GM19099 (cell line): ENCODE results near the gene ZNF429.
A peak's percentile ranks its signal among the peaks of the same experiment; 100 is the strongest.

ENCODE experiments used
- POLR2A ChIP-seq: IDR thresholded peaks from 3 replicates; pipeline ENCODE4 v1.6.1; 2011; ENCODE audit warnings: low read depth; ENCODE audit not compliant: insufficient read length; ENCODE audit errors: extremely low read depth

ZNF429 gene

DNA sequence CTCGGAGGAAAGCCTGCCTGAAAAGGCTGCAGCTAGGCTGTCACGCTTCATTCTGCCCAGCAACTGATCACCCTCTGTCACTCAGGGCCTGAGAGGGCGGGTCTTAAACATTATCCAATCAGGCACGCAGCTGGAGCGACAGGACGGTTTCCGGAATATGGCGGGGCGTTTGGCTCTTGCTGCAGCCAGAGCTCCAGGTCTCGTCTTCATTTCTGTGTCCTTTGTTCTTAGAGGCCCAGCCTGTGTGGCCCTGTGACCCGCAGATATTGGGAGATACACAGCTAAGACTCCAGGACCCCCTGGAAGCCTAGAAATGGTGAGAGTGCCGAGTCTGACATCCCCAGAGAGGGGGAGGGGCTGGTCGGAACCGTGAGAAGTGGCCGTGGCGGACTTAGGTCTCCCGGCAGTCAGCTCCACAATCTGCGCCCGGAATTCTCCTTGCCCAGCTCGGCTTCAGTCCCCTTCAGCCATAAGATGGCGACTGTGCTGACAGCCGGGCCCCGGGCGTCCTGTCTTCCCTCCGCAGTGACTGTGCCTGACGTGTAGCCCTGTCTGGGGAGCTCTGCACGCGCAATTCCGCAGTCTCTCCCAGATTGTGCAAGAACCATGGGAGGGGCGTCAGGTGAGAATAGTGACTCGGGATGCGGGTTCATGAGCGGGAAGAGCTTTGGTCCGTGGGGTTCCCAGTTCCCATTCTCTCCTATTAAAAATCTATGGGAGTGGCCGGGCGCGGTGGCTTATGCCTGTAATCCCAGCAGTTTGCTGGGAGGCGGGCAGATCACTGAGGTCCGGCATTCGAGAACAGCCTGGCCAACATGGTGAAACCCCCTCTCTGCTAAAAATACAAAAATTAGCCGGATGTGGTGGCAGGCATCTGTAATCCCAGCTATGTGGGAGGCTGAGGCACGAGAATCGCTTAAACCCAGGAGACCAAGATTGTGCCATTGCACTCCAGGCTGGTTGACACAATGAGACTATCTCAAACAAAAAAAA, at the start of gene ZNF429:
ZNF429 (plus strand) TSS at position 144 of the 993 bp plus-strand sequence; CDS start at position 314, 170 bp downstream.
- TF ChIP-seq POLR2A: peak; percentile 85

DNA sequence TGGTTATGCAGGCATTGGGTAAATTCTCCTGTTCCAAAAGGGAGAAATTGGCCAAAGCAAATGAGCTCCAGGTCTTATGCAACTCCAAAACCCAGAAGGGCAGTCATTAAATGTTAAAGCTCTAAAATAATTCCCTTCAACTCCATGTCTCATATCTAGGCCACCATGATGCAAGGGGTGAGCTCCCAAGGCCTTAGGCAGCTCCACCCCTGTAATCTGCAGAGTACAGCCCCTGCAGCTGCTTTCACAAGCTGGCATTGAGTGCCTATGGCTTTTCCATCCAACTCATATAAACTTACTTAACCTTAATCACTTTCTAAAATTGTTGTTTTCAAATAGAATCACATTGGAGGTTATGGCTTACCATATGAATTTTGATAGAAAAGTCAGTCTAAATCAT, 44.7 kb upstream of the ZNF429 start:
- TF ChIP-seq POLR2A: no peak

DNA sequence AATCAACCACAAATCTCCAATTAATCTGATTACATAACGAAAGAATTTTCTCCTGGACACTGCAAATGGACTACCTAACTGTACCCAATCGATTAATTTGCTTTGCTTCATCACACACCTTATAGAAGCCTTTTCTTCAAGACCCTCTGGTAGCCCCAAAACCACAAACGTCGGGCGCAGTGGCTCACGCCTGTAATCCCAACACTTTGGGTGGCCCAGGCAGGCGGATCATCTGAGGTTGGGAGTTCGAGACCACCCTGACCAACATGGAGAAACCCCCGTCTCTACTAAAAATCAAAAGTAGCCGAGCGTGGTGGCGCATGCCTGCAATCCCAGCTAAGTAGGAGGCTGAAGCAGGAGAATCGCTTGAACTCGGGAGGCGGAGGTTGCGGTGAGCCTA, 42.9 kb upstream of the ZNF429 start:
- TF ChIP-seq POLR2A: no peak

DNA sequence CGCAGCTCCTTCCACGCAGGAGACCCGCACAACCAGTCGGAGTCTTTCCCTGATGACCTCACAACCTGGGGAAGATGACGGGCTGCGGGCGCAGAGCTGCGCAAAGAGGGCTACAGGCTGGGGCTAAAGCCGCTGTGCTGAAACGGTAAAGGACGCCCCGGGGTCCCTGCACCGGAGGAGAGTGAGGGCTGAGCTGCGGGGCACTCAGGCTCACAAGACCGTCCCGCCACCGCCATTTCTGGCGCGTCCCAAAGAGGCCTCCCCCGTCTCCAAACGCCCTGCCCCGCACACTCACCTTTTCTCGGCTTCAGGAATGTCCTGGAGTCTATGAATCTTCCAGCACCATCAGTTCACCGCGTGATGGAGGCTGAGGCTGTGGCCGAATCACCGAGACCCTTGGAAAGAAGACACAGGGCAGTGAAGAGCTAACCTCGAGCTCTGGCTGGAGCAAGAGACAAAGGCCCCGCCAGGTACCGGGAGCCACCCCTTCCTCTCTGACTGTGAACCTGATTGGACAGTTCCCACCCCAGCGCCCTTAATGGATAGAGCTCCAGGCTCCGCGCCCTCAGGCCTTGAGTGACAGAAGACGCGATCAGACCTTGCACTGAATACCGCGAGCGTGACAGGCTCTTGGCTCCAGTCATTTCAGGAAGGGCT, 41.8 kb upstream of the ZNF429 start:
- TF ChIP-seq POLR2A: no peak

DNA sequence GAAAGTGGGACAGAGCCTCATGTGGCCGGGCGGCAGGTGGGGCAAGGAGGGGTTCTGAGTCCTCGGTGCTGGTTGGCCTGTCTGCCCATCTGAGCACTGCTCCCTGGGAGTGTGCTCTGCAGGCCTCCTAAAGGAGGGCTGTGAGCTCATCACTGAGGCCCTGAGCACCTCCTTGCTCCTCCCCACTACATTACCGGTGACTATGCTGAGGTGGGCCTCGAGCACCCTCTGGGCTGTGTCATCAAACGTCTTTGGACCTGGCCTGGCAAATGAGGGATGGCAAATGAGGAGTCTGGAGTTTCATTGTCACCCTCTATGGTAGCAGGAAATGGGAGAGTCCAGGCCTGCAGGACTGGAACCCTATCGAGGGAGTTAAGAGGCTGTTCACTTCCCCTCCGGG, 38.8 kb upstream of the ZNF429 start:
- no peak for TF ChIP-seq POLR2A

DNA sequence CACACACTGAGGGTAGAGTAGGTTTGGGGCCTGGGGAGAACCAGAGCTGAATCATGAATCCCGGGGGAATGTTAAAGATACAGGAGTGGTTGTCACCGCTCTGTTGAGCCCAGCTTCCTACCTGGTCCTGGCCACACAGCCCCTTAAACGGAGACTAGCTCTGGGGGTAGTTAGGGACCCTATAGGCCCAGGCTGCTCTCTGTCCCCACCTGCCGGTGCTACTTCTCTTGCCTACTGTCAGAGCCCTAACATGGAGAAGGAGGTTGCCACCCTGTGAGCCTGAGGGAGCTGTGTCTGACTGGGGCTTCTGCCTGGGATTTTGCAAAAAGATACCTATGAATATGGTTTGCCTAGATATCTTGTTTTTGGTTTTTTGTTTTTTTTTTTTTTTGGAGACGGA, 36.6 kb upstream of the ZNF429 start:
- no peak for TF ChIP-seq POLR2A

DNA sequence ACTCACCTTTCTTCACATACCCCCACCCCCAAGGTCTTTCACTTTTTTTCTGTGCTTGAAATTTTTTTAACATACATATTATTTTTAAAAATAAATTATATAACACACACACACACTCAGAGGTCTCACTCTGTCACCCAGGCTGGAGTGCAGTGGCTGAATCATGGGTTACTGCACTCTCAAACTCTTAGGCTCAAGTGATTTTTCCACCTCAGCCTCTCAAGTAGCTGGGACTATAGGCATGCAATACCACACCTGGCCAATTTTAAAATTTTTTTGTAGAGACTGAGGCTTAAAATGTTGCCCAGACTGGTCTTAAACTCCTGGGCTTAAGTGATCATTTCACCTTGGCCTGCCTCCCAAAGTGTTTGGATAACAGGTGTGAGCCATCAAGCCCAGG, 32.9 kb upstream of the ZNF429 start:
- no peak for TF ChIP-seq POLR2A

DNA sequence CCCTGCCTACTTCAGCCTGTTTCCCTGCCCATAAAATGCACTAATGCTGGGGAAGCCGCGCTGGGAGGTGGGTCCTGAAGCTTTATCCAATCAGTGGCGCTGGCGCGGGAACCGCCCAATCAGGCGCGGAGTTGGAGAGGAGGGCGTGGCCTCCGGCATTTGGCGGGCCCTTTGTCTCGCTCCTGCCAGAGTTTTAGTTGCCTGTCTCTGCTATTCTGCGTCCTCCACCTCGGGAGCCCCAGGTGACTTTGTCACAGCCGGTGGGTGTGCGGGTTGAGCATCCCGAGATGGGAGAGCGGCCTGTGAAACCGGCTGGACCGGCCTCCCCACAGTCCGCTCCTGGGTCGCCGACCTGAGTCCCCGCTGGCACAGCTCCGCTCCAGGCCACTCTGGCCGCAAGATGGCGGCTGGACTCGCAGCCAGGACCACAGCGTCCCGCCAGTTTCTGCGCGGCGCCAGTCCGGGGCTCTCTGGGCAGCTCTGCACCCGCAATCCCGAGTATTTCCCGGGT, 30.7 kb upstream of the ZNF429 start:
- TF ChIP-seq POLR2A: no peak

DNA sequence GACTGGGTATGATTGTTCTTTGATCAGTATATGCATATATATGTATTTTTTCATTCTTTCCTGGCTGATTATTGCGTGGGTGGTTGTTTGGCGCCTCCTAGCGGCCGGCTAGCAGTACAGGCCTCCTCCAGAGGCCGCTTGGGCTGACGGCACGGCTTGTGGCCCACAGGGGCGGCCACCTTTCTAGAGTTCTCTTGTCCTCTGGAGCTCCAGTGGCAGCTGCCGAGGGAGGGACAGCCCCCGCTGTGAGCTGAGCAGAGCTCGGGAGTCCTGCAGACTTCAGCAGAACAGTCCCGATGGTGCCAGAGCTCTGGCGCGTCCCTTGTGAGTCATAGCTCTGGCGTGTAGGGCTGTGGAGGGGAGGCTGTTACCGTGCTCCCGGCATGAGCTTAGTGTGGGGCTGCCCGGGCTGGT, 22.5 kb upstream of the ZNF429 start:
- no peak for TF ChIP-seq POLR2A

DNA sequence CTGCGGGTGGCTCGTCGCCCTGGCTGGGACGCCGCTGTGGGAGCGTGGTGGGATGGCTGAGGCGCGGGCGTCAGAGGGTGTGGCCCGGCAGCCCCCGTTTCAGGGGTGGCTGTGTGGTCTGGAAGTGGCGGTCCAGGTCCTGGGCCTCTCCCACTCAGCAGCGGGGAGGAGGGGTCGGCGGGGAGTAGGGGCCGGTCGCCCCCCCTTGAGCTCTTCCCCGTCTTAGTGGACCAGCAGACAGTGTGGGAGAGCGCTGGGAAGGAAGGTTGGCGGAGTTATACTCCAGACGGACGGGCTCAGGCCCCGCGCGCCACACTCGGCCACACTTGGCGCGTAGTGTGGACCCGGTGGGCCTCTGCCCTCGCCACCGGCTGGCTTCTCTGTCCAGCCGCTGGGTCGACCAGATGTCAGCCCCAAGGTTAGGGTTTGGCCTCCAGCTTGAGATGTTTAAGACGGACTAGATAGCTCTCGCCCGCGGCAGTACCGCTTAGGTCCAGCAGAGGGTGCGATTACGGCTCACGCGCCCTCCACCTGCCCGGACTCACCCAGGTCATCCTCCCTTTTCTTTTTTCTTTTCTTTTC, 21.7 kb upstream of the ZNF429 start:
- no peak for TF ChIP-seq POLR2A

DNA sequence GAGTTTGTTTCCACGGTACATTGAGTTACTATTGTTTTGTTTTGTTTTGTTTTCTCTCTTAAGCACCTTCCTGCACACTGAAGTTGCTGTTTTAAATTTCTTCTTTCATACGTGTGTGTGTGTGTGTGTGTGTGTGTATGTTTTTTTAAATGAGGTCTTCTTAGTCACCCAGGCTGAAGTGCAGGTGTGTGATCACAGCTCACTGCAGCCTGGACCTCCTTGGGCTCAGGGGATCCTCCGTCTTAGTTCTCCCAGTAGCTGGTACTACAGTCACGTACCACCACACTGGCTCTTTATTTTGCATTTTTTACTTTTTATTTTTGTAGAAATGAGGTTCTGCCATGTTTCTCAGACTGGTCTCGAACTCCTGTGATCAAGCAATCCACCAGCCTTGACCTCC, 20.8 kb upstream of the ZNF429 start:
- TF ChIP-seq POLR2A: no peak

DNA sequence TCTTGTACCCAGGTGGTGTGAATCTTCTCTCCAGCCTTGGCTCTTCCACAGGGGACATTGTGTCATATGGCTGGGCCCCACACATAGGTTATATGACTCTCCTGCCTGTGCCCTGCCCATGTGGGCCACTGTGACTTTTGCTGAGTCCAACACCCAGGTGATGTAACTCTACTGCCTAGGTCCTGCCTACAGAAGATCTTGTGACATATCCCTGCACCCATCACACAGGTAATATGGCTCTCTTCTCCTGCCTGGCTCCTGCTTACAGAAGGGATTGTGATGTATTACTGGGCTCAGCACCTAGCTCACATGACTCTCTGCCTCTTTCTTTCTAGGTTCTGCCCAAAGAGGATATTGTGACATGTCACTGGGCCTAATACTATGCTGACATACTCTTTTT, 19.5 kb upstream of the ZNF429 start:
- no peak for TF ChIP-seq POLR2A

DNA sequence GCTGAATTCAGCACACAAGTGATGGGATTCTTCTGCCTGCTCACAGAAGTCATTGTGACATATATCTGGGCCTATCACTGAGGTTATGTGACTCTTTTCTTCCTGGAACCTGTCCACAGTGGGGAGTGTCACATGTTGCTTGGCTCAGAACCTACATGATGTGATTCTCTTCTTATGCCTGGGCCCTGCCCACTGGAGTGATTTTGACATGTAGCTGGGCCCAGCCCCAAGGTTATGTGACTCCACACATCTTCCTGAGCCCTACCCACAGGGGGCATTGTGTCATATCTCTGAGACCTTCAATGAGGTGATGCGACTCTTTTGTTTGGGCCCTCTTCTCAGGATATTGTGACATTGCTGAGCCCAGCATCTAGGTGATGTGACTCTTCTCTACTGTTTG, 17.4 kb upstream of the ZNF429 start:
- no peak for TF ChIP-seq POLR2A

DNA sequence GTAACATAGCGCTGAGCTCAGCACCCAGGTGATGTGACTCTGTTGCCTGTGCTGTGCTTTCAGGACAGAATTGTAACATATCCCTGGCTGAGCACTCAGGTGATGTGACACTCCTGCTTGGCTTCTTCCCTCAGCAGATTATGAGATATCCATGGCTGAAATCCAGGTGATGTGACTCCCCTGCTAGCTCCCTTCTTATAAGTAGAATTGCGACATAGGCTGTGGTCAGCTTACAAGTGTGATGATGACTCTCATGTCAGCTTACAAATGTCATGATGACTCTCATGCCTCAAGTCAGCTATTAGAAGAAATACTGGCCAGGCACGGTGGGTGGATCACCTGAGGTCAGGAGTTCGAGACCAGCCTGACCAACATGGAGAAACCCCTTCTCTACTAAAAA, 14.3 kb upstream of the ZNF429 start:
- TF ChIP-seq POLR2A: no peak
